ENCODE data around the gene MAPRE2.

Gene MAPRE2

DNA sequence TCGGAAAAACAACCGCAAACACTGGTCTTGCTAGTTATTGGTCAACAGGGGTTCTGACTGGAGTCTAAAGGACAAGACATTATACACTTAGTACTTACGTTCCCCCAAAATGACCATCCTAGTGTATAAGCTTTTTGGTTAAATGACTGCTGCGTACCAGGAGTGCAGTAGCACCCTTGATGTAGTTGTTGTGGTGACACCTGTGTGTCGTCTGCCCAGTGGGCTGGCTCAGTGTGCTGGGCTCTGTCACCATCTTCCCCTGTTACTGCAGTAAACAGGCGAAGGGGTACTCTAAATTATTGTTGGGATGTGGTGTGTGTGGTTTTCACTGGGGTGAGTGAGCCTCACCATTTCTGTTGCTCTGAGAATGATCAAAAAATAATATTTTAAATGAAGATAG lies 76.2 kb downstream of the MAPRE2 start:
- H3K79me2 ChIP-seq (ENCODE audit: control insufficient read depth, low read length): peaks cover 48% of the 10 kb centered on the region
- H3K27ac ChIP-seq (ENCODE audit: low read depth, low read length): no peak overlapping the region
- no peaks in the 10 kb centered on the region for H3F3A ChIP-seq (ENCODE audit: control insufficient read depth, insufficient read depth)
- no peak overlapping the region for H3K4me2 ChIP-seq (ENCODE audit: low read length)
- H3K36me3 ChIP-seq (ENCODE audit: control insufficient read depth, low read length): 0 out of 2 replicates have a peak, but pooled peaks cover 2% of the 10 kb centered on the region
- no peaks in the 10 kb centered on the region for H3K9me2 ChIP-seq (replicated peaks; ENCODE audit: control insufficient read depth, low read length)
- H3K9me3 ChIP-seq (ENCODE audit: control insufficient read depth, insufficient read depth, low read length): no peaks in the 10 kb centered on the region; the same call in 1 of the 2 replicates
- no peaks in the 10 kb centered on the region; the same call in 1 of the 2 replicates for H4K20me1 ChIP-seq (ENCODE audit: control insufficient read depth, insufficient read depth, low read depth, low read length)
- TF ChIP-seq, protein P1, sequence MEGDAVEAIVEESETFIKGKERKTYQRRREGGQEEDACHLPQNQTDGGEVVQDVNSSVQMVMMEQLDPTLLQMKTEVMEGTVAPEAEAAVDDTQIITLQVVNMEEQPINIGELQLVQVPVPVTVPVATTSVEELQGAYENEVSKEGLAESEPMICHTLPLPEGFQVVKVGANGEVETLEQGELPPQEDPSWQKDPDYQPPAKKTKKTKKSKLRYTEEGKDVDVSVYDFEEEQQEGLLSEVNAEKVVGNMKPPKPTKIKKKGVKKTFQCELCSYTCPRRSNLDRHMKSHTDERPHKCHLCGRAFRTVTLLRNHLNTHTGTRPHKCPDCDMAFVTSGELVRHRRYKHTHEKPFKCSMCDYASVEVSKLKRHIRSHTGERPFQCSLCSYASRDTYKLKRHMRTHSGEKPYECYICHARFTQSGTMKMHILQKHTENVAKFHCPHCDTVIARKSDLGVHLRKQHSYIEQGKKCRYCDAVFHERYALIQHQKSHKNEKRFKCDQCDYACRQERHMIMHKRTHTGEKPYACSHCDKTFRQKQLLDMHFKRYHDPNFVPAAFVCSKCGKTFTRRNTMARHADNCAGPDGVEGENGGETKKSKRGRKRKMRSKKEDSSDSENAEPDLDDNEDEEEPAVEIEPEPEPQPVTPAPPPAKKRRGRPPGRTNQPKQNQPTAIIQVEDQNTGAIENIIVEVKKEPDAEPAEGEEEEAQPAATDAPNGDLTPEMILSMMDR (IDR thresholded peaks at IDR 0.05; ENCODE audit: low read depth, low read length, poor library complexity, severe bottlenecking): no peak
- TF ChIP-seq EZH2phosphoT487 (IDR thresholded peaks at IDR 0.05; ENCODE audit: borderline replicate concordance, low read length): no peak
- H3K4me1 ChIP-seq (ENCODE audit: control insufficient read depth, low read length): peaks cover 26% of the 10 kb centered on the region
- no peaks in the 10 kb centered on the region for H3K27me3 ChIP-seq (ENCODE audit: control insufficient read depth, low read length)
- no peak overlapping the region for H3K4me3 ChIP-seq (ENCODE audit: low read length)

DNA sequence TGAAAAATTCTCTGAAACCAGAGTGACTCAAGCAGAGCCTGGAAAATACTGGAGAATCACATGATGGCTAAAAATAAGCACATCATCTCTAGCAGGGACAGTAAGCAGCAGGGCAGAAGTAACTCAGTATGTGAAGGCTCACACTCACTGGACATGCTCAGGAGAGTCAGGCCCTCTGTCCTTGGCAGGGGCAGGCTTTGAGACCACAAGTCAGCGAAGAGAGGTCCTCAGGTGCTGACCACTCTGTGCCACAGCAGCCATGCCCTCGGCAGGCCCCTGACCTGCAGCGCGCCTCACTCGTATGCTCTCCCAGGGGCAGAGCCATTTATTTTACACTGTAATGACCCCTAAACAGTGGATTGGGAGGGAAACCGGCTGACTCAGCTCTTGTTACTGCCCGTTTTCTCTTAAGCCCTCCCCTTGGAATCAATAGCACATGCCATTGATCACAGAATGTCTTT lies 76.8 kb downstream of the MAPRE2 start:
- Histone ChIP-seq H3K4me3 (ENCODE audit: low read length) (no peak overlapping the region), H3K4me2 (ENCODE audit: low read length) (no peak overlapping the region), H3K79me2 (ENCODE audit: control insufficient read depth, low read length) (peaks cover 44% of the 10 kb centered on the region)

DNA sequence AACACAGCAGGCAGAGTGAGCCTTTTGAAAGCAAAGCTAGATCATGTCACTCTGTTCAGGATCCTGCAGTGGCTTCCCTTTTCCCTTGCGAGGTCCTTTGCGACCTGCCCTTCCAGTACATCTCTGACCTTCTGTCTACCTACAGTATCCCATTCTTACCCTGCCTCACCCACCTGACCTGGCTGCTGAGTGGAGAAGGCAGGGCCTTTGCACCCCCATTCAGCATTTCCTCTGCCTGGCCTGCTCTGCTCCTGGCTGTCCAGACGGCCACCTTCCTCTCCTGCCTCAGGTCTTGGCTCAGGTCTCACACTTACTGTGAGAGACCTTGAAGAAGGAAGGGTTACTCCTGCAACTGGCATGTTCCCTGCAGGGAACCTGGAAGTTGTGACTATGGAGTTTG lies 77.4 kb downstream of the MAPRE2 start:
- no peak overlapping the region for H3K4me3 ChIP-seq (ENCODE audit: low read length)
- no peaks in the 10 kb centered on the region for H3F3A ChIP-seq (ENCODE audit: control insufficient read depth, insufficient read depth)
- H3K27me3 ChIP-seq (ENCODE audit: control insufficient read depth, low read length): no peaks in the 10 kb centered on the region
- H4K20me1 ChIP-seq (ENCODE audit: control insufficient read depth, insufficient read depth, low read depth, low read length): no peaks in the 10 kb centered on the region; the same call in 1 of the 2 replicates
- no peaks in the 10 kb centered on the region for H3K9me2 ChIP-seq (replicated peaks; ENCODE audit: control insufficient read depth, low read length)
- H3K79me2 ChIP-seq (ENCODE audit: control insufficient read depth, low read length): peaks cover 43% of the 10 kb centered on the region
- peaks cover 7% of the 10 kb centered on the region for H3K36me3 ChIP-seq (ENCODE audit: control insufficient read depth, low read length)
- H3K27ac ChIP-seq (ENCODE audit: low read depth, low read length): no peak overlapping the region
- TF ChIP-seq, protein P1 (IDR thresholded peaks at IDR 0.05; ENCODE audit: low read depth, low read length, poor library complexity, severe bottlenecking): no peak
- peaks cover 3% of the 10 kb centered on the region; the same call in 1 of the 2 replicates for H3K9me3 ChIP-seq (ENCODE audit: control insufficient read depth, insufficient read depth, low read length)
- no peak overlapping the region for H3K4me2 ChIP-seq (ENCODE audit: low read length)
- peaks cover 28% of the 10 kb centered on the region for H3K4me1 ChIP-seq (ENCODE audit: control insufficient read depth, low read length)

More for the DNA sequence above, 76.8 kb downstream of the MAPRE2 start:
- Histone ChIP-seq H3K4me1 (ENCODE audit: control insufficient read depth, low read length) (peaks cover 31% of the 10 kb centered on the region), H3F3A (ENCODE audit: control insufficient read depth, insufficient read depth) (no peaks in the 10 kb centered on the region), H3K36me3 (ENCODE audit: control insufficient read depth, low read length) (peaks cover under 1% of the 10 kb centered on the region), H3K27me3 (ENCODE audit: control insufficient read depth, low read length) (no peaks in the 10 kb centered on the region), H3K9me2 (replicated peaks; ENCODE audit: control insufficient read depth, low read length) (no peaks in the 10 kb centered on the region), H3K27ac (ENCODE audit: low read depth, low read length) (no peak overlapping the region), H4K20me1 (ENCODE audit: control insufficient read depth, insufficient read depth, low read depth, low read length) (no peaks in the 10 kb centered on the region; the same call in 1 of the 2 replicates), H3K9me3 (ENCODE audit: control insufficient read depth, insufficient read depth, low read length) (no peaks in the 10 kb centered on the region; the same call in 1 of the 2 replicates)
- TF ChIP-seq, protein P1 (IDR thresholded peaks at IDR 0.05; ENCODE audit: low read depth, low read length, poor library complexity, severe bottlenecking): no peak
- no peak for TF ChIP-seq EZH2phosphoT487 (IDR thresholded peaks at IDR 0.05; ENCODE audit: borderline replicate concordance, low read length)
